Measurements from ENCODE around the gene ZNF25. TPM values are rescaled to one million over a fixed set of nuclear protein-coding genes. Genes with fewer than 3 reads are reported as not detected.
A peak's percentile ranks its signal among the peaks of the same experiment; 100 is the strongest.

Gene ZNF25
- total and polyA plus RNA-seq, 8 donors = 2.9 to 7.8 (median 3.9) TPM

DNA sequence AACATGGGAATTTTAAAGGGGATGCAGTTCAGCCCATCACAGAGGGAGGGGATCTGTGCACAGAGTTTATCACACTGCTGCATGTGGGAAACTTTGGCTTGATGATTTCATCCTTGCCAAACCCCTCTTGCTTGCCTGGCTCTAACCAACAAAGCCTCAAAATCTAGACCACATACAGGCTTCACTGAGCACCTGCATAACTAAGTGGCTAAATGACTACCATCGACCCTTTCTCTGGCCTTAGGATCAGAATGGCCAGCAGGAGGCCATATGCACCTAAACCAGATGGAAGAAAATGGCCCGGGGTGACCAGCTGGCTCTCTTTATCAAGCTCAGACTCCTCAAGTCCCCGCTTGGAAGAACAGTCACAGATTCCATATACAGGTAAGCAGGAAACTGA lies 15.6 kb upstream of the ZNF25 start:
- DNase-seq (no peak), ATAC-seq (no peak), FAIRE-seq (no peak)
- TF ChIP-seq CTCF (IDR thresholded peaks at IDR 0.05) = no peak
- no peaks in the 10 kb centered on the region for H3K36me3 ChIP-seq
- H3K4me3 ChIP-seq = no peak overlapping the region
- intact Hi-C loops (cut with DNase I) = no loop called here
- H3K27me3 ChIP-seq = no peaks in the 10 kb centered on the region
- no peaks in the 10 kb centered on the region for H3K4me1 ChIP-seq
- H3K27ac ChIP-seq = no peak overlapping the region
- no peaks in the 10 kb centered on the region for H3K9me3 ChIP-seq
- 64 to 66% methylated on average over 3 of the region's 3 CpGs for WGBS, 2 donors

- Histone ChIP-seq H3K36me3 (no peaks in the 10 kb centered on the region), H3K4me3 (no peak overlapping the region), H3K4me1 (no peaks in the 10 kb centered on the region), H3K27me3 (no peaks in the 10 kb centered on the region), H3K9me3 (no peaks in the 10 kb centered on the region), H3K27ac (no peak overlapping the region)
- 52 to 80% methylated on average over 2 of the region's 2 CpGs for WGBS, 2 donors
- intact Hi-C loops (cut with DNase I) = no loop called here
- FAIRE-seq (no peak), DNase-seq (no peak), ATAC-seq (no peak)
- TF ChIP-seq CTCF (IDR thresholded peaks at IDR 0.05) = no peak
Measured at GRCh38 chr10:37991655-37992054, 15.2 kb upstream of the ZNF25 start.

- intact Hi-C loops (cut with DNase I) = no loop called here
- ATAC-seq (no peak), FAIRE-seq (no peak), DNase-seq (no peak)
- Histone ChIP-seq H3K4me1 (peaks cover 0 to 5% (median 4%) of the 10 kb centered on the region in 3 donors), H3K4me3 (peak overlapping the region; percentile 14 to 89 (median 56)), H3K27ac (peak overlapping the region; percentile 94 to 99 (median 98)), H3K27me3 (no peaks in the 10 kb centered on the region), H3K9me3 (no peaks in the 10 kb centered on the region), H3K36me3 (no peaks in the 10 kb centered on the region)
- 5 to 8% methylated on average over 9 of the region's 9 CpGs for WGBS, 2 donors
- peak in 2 of 4 donors; percentile 1 to 46 for TF ChIP-seq CTCF (IDR thresholded peaks at IDR 0.05)
Measured at GRCh38 chr10:37976880-37977203, 395 bp upstream of the ZNF25 start.

DNA sequence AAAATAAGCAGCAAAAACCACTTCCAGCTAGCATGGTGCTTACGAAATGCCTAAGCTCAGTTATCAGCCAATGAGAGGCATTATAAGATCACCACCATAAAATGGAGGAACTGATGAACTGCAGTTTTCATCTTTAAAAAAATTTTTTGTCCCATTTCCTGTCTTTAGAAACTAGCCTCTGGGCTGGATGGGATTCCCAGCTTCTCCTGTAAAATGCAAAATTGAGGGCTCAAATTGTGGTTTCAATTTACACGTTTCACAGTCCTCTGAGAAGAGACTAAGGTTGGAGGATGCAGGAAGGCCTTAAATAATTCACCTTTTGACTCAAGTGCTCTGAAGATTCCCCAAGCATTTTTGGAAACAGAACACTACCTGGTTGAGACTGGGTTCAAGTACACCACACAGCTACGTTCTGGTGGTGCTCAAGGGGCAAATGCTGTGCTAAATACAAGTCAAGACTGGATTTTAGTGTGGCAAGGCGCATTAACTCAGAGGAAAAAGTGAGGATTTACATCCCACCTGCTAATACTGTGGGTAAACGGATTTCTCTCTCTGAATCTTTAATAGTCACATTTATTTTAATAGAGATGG lies 951 bp downstream of the ZNF25 start:
- DNase-seq = no peak
- no peak for FAIRE-seq

More for the DNA sequence above, 951 bp downstream of the ZNF25 start:
- no peaks in the 10 kb centered on the region for H3K27me3 ChIP-seq
- peak overlapping the region; percentile 94 to 99 (median 98) for H3K27ac ChIP-seq
- no peaks in the 10 kb centered on the region for H3K36me3 ChIP-seq
- peak in 1 of 4 donors; percentile 2 for ATAC-seq
- H3K4me3 ChIP-seq = peak overlapping the region; percentile 42 to 89 (median 77)
- TF ChIP-seq CTCF (IDR thresholded peaks at IDR 0.05) = no peak
- intact Hi-C loops (cut with DNase I) = no loop called here
- peaks cover 0 to 5% (median 4%) of the 10 kb centered on the region in 3 donors for H3K4me1 ChIP-seq
- no peaks in the 10 kb centered on the region for H3K9me3 ChIP-seq
- WGBS, 2 donors = 17 to 25% methylated on average over 5 of the region's 5 CpGs
